HG02623 (cell line): ENCODE results near the gene ZNF484.
"Not testable (repeated sequence)": the region's sequence is repeated elsewhere in the genome, so short reads cannot be mapped to it uniquely, and the experiment has no call there.

Experiments
- ATAC-seq: cut with Tn5 transposase; IDR thresholded peaks from one replicate; pipeline ENCODE4 v1.9.1; 2021; ENCODE audit warnings: moderate library complexity; ENCODE audit not compliant: unreplicated experiment

The ZNF484 gene

GRCh38 chr9:92864152-92864551 is 13.7 kb downstream of the ZNF484 start:
- no peak for ATAC-seq

- no peak for ATAC-seq
These were observed 17.0 kb downstream of the ZNF484 start for GRCh38 chr9:92860867-92861266.

GRCh38 chr9:92857236-92857635 is 20.6 kb downstream of the ZNF484 start:
- no peak for ATAC-seq

GRCh38 chr9:92853716-92854115 is 24.1 kb downstream of the ZNF484 start:
- ATAC-seq = no peak

DNA sequence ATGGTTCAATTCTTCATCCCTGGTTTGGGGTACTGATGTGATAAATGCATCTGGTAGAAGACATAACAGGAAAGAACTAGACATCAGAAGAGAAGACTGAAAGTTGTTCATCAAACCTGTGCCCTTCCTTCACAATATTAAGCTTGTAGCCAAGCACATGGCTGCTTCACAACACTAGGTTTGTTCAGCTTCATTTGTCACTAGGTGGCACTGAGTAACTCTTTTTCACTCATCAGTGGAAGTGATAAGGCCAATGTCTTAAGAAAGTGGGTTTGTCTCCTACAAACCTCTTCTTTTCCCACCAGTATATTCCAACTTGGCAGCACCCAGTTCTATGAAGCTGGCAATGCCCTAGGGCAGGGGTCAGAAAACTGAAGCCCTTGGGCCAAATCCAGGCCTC is 26.9 kb downstream of the ZNF484 start:
- no peak for ATAC-seq

- not testable (repeated sequence) for ATAC-seq
These were observed 29.1 kb downstream of the ZNF484 start for GRCh38 chr9:92848740-92849139.

DNA sequence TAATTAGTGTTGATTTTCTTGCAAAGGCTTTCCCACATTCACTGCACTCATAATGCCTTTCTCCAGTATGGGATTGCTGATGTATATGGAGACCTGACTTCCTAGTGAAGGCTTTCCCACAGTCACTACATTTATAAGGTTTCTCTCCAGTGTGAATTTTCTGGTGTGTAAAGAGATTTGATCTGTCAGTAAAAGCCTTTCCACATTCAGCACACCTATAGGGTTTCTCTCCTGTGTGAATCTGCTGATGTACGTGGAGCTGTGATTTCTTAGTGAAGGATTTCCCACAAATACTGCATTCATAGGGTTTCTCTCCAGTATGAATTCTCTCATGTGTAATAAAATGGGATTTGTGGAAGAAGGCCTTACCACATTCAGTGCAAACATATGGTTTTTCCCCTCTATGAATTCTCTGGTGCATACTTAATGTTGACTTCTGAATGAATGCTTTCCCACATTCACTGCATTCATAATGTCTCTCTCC is 31.1 kb downstream of the ZNF484 start:
- ATAC-seq = no peak

DNA sequence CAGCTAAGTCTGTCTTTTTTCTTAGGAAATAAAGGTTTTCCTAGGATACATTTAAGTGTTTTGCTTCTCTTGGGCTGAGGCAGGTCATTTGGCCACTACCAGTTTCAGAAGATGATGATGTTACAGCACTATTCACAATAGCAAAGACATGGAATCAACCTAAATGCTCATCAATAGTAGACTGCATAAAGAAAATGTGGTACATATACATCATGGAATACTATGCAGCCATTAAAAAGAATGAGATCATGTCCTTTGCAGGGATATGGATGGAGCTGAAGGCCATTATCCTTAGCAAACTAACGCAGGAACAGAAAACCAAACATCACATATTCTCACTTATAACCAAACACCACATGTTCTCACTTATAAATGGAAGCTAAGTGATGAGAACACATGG is 39.4 kb downstream of the ZNF484 start:
- ATAC-seq = not testable (repeated sequence)

GRCh38 chr9:92837191-92837590 is 40.6 kb downstream of the ZNF484 start:
- ATAC-seq = no peak

DNA sequence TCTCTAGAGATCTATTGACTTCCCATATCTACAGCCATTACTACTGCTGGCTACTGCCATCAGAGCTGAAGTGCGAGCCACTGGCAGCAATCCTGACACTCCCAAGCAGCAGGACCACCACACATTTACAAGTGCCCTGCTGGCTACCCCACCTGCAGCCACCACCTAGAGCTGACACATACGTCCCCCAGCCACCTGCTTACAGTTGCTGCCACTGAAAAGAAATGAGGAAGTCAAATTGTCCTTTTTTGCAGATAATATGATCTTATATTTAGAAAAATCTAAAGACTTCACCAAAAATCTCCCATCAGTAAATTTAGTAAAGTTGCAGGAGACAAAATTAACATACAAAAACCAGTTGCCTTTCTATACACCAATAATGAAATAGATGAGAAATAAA is 48.4 kb downstream of the ZNF484 start:
- ATAC-seq = no peak

GRCh38 chr9:92825065-92825464 is 52.8 kb downstream of the ZNF484 start:
- ATAC-seq = not testable (repeated sequence)

DNA sequence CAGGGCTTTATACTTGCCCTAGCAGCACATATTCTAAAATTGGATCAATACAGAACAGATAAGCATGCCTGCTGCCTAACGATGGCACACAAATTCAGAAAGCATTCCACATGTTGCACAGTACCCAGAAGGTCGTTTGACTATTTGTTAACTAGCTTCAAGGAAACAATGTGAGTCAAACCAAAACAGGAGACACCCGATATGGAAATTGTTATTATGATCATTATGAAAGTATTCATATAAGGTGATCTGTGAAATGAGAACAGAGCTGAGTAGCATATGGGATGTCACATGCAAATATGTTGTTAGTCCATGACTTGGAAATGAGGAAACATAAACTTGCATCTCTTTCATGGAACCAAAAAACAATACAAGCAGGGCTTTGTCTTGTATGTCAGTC is 56.9 kb downstream of the ZNF484 start:
- no peak for ATAC-seq

GRCh38 chr9:92819898-92820297 is 57.9 kb downstream of the ZNF484 start:
- not testable (repeated sequence) for ATAC-seq

DNA sequence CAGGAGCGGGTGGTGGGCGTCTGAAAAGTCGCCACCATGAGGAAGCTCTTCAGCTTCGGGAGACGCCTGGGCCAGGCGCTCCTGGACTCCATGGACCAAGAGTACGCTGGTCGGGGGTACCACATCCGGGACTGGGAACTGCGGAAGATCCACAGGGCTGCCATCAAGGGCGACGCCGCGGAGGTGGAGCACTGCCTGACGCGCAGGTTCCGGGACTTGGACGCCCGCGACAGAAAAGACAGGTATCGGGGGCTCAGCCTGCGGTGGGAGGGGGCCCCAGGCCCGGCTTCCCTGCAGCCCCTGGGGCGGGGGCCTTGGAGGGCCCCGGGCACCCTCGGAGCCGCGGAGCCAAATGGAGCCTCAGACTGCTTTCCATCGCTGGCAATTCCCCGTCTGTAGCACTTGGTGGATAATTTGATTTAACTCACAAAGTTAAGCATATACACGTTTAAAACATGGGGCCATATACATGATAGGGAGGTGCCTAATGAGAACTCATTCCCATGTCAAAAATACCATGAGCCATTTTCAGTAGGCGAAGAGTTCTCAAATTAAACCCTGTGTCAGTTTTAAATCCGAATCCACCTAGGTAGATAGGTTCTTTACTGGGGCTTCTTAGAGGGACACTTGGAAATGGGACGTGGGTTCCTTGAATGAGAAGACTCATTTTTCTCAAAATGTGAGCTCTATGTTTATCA is 68.1 kb downstream of the ZNF484 start:
- not testable (repeated sequence) for ATAC-seq

DNA sequence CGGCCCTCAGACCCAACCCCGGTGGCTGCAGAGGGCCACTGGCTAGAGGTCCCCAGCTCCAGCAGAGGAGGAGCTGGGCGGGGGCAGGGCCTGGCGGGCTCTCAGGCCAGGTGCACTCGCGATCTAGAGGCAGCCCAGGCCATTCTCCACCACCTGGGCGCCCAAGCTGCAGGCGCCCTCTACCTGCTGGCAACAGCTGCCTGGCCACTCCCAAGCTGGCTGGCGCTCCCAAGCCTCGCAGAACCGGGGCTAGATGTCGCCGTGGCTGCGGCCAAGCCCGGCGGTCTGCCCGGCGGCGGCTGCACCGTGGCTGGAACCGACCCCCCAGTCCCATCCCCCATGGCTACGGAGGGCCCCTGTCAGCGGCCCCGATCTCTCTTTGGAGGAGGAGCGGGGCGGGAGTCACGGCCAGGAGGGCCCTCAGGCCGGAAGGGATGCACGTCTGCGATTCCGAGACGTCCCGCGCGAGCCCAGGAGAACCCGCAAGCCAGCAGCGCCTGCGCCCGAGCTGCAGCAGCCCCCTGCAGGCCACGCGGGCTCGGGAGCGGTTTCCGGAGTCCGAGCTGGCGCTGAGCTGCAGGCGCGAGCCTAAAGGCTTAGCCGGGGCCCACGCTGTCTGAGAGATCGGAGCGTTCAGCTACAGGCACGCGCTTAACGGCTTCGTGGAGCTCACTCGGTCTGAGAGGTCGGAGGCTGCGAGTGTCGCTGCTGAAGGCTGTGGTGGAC is 68.9 kb downstream of the ZNF484 start:
- no peak for ATAC-seq

GRCh38 chr9:92807757-92808725 is 69.8 kb downstream of the ZNF484 start:
- no peak for ATAC-seq

DNA sequence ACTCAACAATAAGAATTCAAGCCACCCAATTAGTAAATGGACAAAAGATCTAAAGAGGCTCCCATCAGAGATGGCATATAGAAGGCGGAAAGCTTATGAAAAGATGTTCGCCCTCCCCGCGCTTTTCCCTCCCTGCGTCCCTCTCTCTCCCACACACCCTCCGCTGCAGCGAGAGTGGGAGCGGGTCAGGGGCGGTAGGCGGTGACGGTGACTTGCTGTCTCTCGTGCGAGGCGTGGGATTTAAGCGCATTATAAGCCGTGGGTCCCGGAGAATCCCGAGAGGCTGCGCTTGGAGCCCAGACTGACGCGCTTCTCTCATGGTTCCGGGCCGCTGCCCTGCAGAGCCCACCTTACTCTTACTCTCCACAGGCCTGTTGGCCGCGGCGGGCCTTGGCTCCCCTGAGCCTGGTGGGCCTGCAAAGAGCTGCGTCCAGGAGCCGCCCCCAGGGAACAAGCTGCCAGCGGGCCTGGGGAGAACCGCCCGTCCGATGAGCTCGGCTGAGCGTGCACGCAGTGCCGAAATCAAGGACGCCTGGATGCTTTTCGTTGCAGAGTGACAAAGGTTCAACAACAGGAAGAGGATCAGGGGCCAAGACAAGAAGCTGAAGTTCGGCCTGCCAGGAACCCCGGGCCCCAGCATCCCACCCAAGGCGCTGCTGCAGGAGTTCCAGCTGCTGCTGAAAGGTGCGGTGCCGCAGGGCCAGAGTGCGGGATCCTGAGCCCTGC is 70.6 kb downstream of the ZNF484 start:
- ATAC-seq = no peak

DNA sequence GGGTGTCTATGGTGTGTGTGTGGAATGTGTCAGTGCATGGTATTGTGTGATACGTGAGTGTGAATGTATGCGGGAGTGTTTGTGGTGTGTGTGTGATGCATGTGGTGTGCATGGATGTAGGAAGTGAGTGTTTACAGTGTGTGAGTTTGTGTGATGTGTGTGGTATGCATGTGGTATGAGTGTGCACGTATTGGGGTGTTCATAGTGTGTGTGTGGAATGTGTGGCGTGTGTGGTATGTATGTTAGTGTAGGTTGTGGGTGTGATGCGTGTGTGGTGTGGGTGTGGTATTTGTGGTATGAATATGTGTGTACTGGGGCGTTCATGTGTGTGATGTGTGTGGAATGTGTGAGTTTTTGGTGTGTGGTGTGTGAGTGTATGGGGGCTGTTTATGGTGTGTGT is 73.1 kb downstream of the ZNF484 start:
- no peak for ATAC-seq

DNA sequence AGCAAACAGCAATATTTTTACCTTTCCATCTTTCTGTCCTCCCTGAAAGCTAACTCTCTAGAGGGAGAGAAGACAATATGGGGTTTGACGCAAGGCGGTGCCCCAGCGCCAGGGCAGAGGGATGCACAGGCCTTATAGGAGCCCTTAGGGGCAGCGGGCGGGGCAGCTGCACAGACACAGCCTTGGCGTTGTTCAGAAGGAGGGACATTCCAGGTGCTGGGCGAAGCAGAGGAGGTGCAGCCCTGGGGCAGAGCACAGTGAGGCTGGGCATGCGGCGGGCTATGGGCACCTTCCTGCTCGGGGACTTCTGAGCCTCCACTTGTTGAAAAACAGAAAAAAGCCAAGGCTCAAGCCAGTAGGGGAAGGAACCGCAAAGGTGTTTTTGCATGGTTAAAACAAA is 79.5 kb downstream of the ZNF484 start:
- no peak for ATAC-seq

DNA sequence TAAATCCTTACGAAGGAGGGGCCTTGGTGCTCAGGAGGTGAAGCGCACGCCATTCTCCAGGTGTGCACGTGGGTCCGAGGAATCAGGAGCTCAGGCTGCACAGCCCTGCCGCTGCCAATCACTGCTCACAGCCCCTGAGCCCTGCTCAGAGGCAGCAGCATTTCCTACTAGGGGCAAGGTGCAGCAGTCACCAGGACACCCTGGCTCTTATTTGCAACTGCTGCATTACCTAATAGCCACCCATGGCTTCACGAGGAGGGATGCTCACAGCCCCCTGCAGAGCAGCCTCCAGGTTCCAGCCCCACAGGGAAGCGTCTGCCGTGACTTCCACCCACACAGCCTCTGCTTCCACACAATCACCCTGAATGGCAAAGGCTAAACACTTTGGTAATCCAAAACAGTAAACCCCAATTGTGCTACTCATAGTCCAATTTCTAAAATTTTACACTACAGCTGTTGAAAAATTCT is 81.5 kb downstream of the ZNF484 start:
- not testable (repeated sequence) for ATAC-seq
